Sciatic nerve (tissue), 2 donors: ENCODE measurements around the gene EFCAB5. TPM values are rescaled to one million over a fixed set of nuclear protein-coding genes. Genes with fewer than 3 reads are reported as not detected.
"Not testable (repeated sequence)": the region's sequence is repeated elsewhere in the genome, so short reads cannot be mapped to it uniquely, and the experiment has no call there.

Source experiments
- ATAC-seq: fragments of 200-7000 bp; cut with Tn5 transposase; one replicate; pipeline ENCODE4 v1.9.1; 2020; ENCODE audit warnings: mild to moderate bottlenecking, moderate library complexity
- DNase-seq: peaks from one replicate; pipeline ENCODE4 v3.0.0-alpha.2; 2020; ENCODE audit warnings: low spot score
- intact Hi-C: fragments of 100-400 bp; cut with DNase I; formaldehyde crosslinking; loops from one replicate; pipeline ENCODE4 v1.14.2; 2022
- total RNA-seq: library from RNA; stranded (reverse); fragmentation: NEBNext Ultra II Directional; extraction: Animal tissue kit (Norgen Biotek cat#: 25700); gene quantifications from one replicate; pipeline ENCODE4 v1.2.1, GENCODE V29; 2021
- donor health status: DM: no; HTN: no; CAD: no.
- donor health status: DM: no; HTN: no; CAD: no.

EFCAB5 gene
- total RNA-seq, 1 donor from 2014 or later: 0.45 TPM

GRCh38 chr17:29930409-29931010 is 10.9 kb upstream of the EFCAB5 start:
- ATAC-seq: peak; percentile 54
- intact Hi-C loops: loop anchor here (10.0 kb wide), 1 partner anchor 116 kb away; no protein-coding TSS in a partner anchor
- DNase-seq: no peak

GRCh38 chr17:29931231-29931932 is 10.1 kb upstream of the EFCAB5 start:
- DNase-seq (peak; percentile 66), ATAC-seq (peak; percentile 84)
- intact Hi-C loops: loop anchor here (10.0 kb wide), 1 partner anchor 117 kb away; no protein-coding TSS in a partner anchor

- intact Hi-C loops: loop anchor here (10.0 kb wide), 1 partner anchor 119 kb away; no protein-coding TSS in a partner anchor
- DNase-seq (no peak), ATAC-seq (no peak)
These were observed 8.1 kb upstream of the EFCAB5 start for GRCh38 chr17:29933379-29933778.

GRCh38 chr17:29935909-29936308 is 5.5 kb upstream of the EFCAB5 start:
- ATAC-seq, DNase-seq: not testable (repeated sequence)
- intact Hi-C loops: loop anchor here (10.0 kb wide), 1 partner anchor 121 kb away; no protein-coding TSS in a partner anchor

GRCh38 chr17:29936724-29937123 is 4.7 kb upstream of the EFCAB5 start:
- intact Hi-C loops: loop anchor here (10.0 kb wide), 1 partner anchor 122 kb away; no protein-coding TSS in a partner anchor
- ATAC-seq: no peak

GRCh38 chr17:29945281-29945680 is 3.8 kb downstream of the EFCAB5 start:
- DNase-seq (no peak), ATAC-seq (no peak)
- intact Hi-C loops: no loop called here

More at GRCh38 chr17:29936724-29937123, 4.7 kb upstream of the EFCAB5 start:
- DNase-seq: no peak

GRCh38 chr17:29948448-29949215 is 7.2 kb downstream of the EFCAB5 start:
- DNase-seq: no peak
- ATAC-seq: no peak

GRCh38 chr17:29949696-29950095 is 8.3 kb downstream of the EFCAB5 start:
- ATAC-seq (no peak), DNase-seq (no peak)
- intact Hi-C loops: loop anchor here (2.0 kb wide), 1 partner anchor 29 kb away; no protein-coding TSS in a partner anchor

More at GRCh38 chr17:29948448-29949215, 7.2 kb downstream of the EFCAB5 start:
- intact Hi-C loops: loop anchor here (2.0 kb wide), 1 partner anchor 28 kb away; no protein-coding TSS in a partner anchor

GRCh38 chr17:29954405-29954804 is 13.0 kb downstream of the EFCAB5 start:
- DNase-seq (no peak), ATAC-seq (no peak)
- intact Hi-C loops: no loop called here

- DNase-seq: no peak
- ATAC-seq: no peak
- intact Hi-C loops: no loop called here
These were observed 14.8 kb downstream of the EFCAB5 start for GRCh38 chr17:29956225-29956624.

- intact Hi-C loops, ATAC-seq, DNase-seq: not testable (repeated sequence)
These were observed 16.1 kb downstream of the EFCAB5 start for GRCh38 chr17:29957488-29957887.

- no peak for ATAC-seq
- intact Hi-C loops: no loop called here
- DNase-seq: no peak
These were observed 17.7 kb downstream of the EFCAB5 start for GRCh38 chr17:29958947-29959657.

GRCh38 chr17:29959658-29960337 is 18.4 kb downstream of the EFCAB5 start:
- intact Hi-C loops: no loop called here
- DNase-seq: no peak
- no peak for ATAC-seq

GRCh38 chr17:29962656-29963055 is 21.2 kb downstream of the EFCAB5 start:
- intact Hi-C loops: no loop called here
- no peak for DNase-seq
- no peak for ATAC-seq

- DNase-seq (no peak), ATAC-seq (no peak)
- intact Hi-C loops: no loop called here
These were observed 26.8 kb downstream of the EFCAB5 start for GRCh38 chr17:29968271-29968670.

- DNase-seq (no peak), ATAC-seq (no peak)
- intact Hi-C loops: no loop called here
These were observed 30.8 kb downstream of the EFCAB5 start for GRCh38 chr17:29972277-29972676.

- DNase-seq (no peak), ATAC-seq (no peak)
- intact Hi-C loops: no loop called here
These were observed 31.6 kb downstream of the EFCAB5 start for GRCh38 chr17:29973005-29973404.

GRCh38 chr17:29977836-29978235 is 36.4 kb downstream of the EFCAB5 start:
- intact Hi-C loops: no loop called here
- no peak for DNase-seq
- no peak for ATAC-seq
